ENCODE data around the gene PFN2.
"Not testable (repeated sequence)": the region's sequence is repeated elsewhere in the genome, so short reads cannot be mapped to it uniquely, and the experiment has no call there.

The PFN2 gene

DNA sequence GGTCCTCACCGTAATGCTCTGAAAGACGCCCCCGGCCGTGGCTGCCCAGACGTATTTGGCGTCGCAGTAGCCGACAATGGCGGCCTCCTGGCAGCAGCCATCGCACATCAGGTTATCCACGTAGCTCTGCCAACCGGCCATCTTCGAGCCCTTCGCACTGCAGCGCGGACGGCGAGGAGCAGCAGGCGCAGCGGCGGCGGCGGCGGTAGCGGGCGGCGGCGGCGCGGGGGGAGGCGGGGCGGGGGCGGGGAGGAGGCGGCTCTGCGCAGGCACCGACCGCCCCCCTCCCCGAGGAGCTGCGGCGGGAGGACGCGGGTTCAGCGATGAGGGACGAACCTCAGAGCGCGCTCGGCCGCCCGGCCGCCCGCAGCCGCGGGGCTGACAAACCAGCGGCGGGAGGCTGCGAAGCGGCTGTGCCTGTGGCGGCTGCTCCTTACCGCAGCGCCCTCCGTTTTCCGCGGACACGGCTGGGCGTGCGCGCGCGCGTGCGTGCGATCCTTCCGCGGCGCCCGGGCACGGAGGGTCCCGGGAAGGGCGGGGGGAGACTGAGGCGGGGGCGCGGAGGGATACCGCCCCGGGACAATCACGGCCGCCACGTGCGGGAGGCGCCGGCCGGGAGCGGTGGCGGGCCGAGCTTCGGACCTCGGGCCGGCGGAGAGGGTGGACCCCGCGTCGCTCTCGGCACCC, at the start of gene PFN2:
PFN2 (minus strand) TSS at position 180 of the 687 bp plus-strand sequence; CDS start at position 141, 39 bp downstream.
- DNase-seq, result peak; percentile 78

DNA sequence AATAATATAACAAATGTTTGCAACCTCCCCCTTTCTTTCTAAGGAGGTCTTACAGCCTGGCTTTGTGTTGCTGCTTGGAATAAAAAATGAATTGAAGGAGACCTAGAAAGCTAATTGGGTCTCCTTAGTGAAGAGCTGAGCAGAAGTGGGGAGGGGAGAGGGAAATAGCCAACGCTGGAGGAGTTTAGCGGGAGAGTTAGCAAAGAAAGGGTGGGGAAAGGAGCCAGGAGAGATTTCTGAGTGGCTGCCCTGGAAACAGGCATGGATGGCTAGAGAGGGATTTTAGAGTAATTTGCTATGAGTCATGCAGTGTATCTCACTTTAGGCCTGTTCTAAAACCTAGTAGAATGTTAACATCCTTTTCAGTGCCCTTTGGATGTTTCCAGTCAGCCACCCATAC, 45.2 kb upstream of the PFN2 start:
- DNase-seq, result no peak

DNA sequence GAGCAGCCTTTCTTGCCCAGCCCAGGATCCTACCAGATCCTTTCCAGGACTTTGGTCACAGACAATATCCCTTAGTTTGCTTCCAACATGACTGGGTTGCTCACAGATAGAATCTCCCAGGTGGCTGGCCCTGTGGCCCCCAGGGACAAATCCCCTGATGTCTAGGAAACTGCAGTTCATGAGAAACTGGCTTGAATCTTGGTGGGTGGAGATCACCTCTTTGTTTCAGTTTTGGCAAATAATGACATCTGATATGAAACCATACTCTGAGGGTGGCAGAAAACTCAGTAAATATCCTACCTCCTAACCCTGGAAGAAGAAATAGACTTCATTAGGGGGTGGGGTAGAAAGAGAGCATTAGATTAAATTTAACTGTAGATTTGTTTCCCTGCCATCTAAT, 44.1 kb upstream of the PFN2 start:
- DNase-seq, result no peak

GRCh38 chr3:150013801-150014200, 43.1 kb upstream of the PFN2 start:
- no peak for DNase-seq

GRCh38 chr3:150006794-150007193, 36.1 kb upstream of the PFN2 start:
- DNase-seq, result no peak

DNA sequence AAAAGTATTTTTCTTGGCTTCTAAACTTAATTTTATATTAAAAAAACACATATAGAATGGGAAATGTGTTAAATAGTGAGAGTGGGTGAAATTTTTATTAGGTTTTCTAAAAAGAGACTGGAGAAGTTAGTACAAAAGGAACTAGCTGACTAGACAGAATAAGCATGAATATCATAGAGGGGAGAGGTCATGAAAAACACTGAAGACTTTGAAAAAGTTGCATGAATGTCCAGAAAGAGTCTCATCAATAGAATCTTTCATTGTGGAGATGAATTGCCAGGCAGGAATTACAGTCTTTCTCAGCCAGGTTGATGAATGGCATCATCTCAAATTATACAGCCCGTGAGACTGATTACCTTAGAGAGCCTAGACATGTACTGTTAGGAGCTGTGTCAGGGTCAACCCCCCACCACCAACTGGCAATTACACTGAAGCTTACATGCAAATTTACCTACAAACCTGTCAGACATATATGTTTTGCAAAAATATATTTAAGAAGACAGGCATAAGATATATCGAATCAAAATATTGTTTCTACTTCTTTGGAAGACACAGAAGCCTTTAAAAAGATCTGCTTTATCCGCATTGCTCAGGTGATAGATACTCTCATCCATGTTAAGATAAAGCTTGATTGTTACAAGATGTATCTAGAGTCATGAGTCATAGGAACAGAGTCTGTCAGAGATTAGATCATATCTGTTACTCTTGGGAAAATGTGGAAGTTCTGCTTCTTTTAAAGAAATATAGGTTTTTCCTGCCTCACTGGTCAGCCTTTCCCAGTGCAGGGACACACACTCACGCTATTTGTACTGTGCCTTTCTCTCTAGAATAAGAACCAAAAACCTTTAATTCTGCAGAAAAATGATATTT, 34.8 kb upstream of the PFN2 start:
- DNase-seq, result peak; percentile 60

DNA sequence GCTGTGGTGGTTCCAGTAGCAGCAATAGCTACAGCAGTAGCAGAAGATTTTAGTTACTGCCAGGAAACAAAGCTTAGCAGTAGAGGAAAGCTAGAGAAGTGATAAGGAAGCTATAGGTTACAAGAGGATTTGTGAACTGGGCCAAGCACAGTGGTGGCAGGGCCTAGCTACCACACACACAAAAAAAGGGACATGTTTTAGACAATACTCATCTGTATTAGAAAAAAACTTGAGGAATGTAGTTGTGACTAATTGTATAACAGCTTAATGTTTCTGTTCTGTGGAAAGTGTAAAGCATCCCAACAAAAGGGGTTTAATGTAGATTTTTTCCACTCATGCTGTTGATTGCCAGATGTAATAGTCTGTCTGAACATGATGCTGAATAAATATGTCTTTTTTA, 29.9 kb upstream of the PFN2 start:
- peak; percentile 52 for DNase-seq

- DNase-seq, result no peak
Measured at GRCh38 chr3:149999421-149999820, 28.7 kb upstream of the PFN2 start.

DNA sequence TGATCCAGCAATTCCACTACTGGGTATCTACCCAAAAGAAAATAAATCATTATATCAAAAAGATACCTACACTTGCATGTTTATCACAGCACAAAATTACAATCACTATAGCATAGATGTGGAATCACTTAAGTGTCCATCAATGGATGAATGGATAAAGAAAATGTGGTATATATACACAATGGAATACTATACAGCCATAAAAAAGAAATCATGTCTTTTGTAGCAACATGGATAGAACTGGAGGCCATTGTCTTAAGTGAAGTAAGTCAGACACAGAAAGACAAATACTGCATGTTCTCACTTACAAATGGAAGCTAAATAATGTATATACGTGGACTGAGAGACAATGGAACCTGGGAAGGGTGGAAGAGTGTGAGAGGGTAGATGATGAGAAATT, 28.3 kb upstream of the PFN2 start:
- DNase-seq, result no peak

- no peak for DNase-seq
Measured at GRCh38 chr3:149992416-149993058, 21.8 kb upstream of the PFN2 start.

DNA sequence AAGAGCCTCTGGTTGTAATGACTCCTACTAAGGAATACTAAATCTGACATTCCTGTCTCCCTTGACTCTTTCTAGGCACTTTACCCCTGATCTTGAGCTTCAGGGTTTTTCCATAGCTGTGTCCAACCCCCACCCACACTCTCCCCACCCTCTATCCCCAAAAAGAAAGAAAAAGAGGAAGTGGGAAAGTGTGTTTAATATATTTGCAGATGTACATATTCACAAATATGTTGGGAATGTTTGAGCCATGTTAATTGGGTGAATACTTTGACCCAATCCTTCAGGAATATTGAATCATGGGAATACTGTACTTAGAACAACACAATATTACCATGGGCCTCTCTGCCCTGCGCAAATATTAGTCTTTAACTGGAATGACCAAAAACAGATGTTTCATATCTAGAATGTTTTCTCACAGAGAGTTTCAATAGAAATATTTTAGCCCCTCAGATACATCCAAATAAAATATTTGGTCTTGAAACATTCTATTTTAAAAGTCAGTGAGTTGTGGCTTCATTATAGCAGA, 19.8 kb upstream of the PFN2 start:
- no peak for DNase-seq

DNA sequence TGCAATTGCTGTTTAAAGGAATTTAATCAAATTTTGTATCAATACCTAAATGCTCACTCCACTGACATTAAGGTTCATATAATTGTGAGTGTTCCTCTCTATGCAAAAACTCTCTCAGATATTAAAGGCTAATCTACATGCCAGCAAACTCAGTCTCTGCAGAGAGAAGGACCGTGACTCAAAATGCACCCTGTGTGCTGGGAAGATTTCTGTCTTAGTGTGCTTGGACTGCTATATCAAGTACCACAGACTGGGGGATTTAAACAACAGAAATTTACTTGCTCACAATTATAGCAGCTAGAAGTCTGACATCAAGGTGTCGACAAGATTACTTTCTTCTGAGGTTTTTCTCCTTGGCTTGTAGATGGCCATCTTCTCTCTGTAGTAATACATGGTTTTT, 18.6 kb upstream of the PFN2 start:
- no peak for DNase-seq

- no peak for DNase-seq
Measured at GRCh38 chr3:149983628-149984027, 12.9 kb upstream of the PFN2 start.

DNA sequence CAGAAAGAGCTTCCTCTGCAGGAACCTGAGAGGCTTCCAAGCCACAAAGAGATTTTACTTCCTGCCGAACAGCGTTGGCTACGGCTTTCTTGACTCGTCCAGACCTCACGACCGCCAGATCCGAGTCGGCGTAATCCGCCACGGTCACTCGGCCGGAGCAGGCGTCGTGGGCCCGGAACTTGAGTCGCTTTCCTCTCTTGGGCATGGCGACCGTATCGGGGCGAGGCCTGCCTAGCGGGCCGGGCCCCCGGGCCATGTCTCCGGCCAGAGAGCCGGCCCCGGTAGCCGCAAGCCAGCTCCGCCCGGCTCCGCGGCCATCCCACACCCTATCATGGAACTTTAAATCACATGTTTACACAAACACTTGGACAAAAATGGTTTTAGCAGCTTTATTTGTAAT, 12.4 kb upstream of the PFN2 start:
- DNase-seq, result not testable (repeated sequence)

DNA sequence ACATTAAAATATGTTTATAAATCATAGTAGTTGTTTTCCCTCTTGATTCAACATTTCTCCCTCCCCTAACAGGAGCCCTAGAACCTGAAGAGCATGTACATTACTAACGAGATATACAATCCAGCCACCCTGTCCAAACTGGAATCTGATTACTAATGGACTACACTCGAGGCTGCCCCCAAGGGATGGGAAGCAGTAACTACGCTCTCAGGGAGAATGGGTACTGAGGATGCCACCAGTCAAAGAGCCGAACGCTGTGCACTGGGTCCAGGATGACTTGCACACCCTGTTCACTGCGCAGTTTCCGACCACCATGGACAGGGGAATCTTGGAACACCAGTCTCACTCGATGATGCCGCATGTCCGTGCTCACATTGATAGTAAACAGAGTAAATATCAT, 11.3 kb upstream of the PFN2 start:
- DNase-seq, result not testable (repeated sequence)

- no peak for DNase-seq
Measured at GRCh38 chr3:149977386-149977785, 6.7 kb upstream of the PFN2 start.

DNA sequence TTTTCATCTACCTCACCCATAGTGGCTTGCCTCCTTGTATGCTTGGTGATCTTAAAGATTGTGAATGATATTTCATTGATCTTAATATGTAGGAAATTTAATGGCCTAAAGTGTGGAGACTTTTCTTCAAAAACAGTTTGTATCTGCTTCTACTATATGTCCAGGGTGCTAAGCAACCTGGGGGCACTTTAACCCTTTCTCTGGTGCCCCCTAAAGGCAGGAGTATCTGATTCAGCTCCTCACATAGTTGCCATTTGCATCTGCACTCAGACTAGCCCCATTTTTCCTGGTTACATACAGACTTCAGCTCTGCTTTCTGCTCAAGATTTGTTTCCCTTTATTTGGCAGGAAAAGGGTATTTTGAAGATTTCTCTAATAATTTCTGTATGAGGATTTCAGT, 5.2 kb upstream of the PFN2 start:
- DNase-seq, result no peak

DNA sequence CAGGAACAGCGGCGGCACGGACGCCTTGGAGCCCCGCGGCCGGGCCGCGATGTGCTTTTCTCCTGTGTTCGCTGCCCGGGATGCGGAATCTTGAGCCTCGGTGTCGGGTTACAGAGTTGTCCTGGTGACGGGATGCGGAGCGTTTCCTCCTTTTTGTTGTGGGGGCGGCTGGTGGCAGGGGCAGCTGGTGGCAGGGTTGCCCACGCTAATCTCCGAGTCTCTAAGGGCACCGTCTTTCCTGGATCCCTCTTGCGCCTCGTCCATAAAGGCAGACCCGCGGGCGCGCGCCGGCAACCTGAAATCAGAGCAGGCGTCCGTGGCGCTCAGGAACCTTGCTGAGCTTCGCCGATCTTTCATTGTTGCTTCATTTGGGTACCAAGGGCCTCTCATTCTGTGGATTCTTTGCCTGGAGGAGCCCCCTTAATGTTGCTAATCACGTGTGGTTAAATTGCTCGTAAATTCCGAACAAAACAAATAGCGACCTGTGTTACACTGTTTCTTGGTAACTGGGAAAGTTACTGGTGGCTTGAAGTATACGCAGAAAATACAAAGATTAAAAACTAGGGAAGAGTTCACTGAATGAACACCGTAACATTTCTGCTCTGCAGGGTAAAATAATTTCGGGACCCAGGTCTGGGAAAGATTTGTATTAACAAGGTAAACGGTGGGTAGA, 844 bp upstream of the PFN2 start:
- peak; percentile 77 for DNase-seq

- DNase-seq, result peak; percentile 73
Measured at GRCh38 chr3:149969940-149970715, 567 bp downstream of the PFN2 start.

GRCh38 chr3:149969110-149969939, 1.4 kb downstream of the PFN2 start:
- DNase-seq, result peak; percentile 86

- peak; percentile 24 for DNase-seq
Measured at GRCh38 chr3:149968216-149968615, 2.5 kb downstream of the PFN2 start.

Data from HCEC 1CT (cell line).